ENCODE data around the gene ARHGAP32. TPM values are rescaled to one million over a fixed set of nuclear protein-coding genes. Genes with fewer than 3 reads are reported as not detected.
"Not testable (repeated sequence)": the region's sequence is repeated elsewhere in the genome, so short reads cannot be mapped to it uniquely, and the experiment has no call there.

The ARHGAP32 gene
- total RNA-seq, 4 donors from 2014 or later = 49.1 to 54.9 (median 49.3) TPM

DNA sequence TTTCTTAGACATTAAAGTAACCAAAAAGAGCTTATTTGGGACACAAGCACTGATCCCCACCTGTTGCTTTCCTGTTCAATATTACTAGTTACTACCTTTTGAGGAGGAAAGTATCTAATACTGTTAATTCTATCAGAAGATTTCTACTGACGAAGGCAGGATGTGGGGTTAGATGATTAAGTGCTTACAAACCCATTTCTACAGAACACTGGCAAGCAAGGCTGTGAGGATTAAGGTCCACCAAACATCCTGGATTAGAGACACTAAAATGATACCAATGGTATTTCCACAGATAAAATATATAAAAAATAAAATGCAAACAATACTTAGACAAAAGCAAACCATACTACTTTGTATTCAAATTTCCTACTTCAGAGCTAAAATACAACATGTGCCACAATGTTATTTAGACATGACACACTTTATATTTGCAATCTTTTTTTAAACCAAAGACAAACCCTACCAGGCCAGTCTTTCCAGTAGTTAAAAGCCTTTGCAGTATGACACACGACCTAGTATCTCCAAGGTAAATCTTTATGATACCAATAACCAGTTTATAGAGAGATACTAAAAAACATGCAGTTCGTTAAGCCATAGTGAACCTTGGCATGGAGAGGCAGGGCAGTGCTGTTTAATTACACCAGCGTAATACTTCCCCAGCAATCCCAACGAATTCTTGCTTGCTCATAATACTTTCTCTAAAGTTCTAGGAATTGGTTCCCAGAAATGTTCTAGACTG is 178.2 kb downstream of the ARHGAP32 start:
- intact Hi-C loops (cut with DNase I; ENCODE audit: low total_unique reads) = no loop called here
- no peak for DNase-seq (ENCODE audit: low spot score in 2 of 2)
- 60 to 61% methylated on average over 5 of the region's 5 CpGs for WGBS, 2 donors
- TF ChIP-seq, protein P1, sequence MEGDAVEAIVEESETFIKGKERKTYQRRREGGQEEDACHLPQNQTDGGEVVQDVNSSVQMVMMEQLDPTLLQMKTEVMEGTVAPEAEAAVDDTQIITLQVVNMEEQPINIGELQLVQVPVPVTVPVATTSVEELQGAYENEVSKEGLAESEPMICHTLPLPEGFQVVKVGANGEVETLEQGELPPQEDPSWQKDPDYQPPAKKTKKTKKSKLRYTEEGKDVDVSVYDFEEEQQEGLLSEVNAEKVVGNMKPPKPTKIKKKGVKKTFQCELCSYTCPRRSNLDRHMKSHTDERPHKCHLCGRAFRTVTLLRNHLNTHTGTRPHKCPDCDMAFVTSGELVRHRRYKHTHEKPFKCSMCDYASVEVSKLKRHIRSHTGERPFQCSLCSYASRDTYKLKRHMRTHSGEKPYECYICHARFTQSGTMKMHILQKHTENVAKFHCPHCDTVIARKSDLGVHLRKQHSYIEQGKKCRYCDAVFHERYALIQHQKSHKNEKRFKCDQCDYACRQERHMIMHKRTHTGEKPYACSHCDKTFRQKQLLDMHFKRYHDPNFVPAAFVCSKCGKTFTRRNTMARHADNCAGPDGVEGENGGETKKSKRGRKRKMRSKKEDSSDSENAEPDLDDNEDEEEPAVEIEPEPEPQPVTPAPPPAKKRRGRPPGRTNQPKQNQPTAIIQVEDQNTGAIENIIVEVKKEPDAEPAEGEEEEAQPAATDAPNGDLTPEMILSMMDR (IDR thresholded peaks at IDR 0.05) = no peak
- TF ChIP-seq POLR2A (IDR thresholded peaks at IDR 0.05) = no peak
- no peak overlapping the region for H3K4me3 ChIP-seq (ENCODE audit: low read depth, poor library complexity, severe bottlenecking)

GRCh38 chr11:129012880-129013279 is 179.2 kb downstream of the ARHGAP32 start:
- TF ChIP-seq POLR2A (IDR thresholded peaks at IDR 0.05) = no peak
- TF ChIP-seq, protein P1 (IDR thresholded peaks at IDR 0.05) = no peak
- WGBS, 2 donors = 82% methylated on average over 4 of the region's 4 CpGs

DNA sequence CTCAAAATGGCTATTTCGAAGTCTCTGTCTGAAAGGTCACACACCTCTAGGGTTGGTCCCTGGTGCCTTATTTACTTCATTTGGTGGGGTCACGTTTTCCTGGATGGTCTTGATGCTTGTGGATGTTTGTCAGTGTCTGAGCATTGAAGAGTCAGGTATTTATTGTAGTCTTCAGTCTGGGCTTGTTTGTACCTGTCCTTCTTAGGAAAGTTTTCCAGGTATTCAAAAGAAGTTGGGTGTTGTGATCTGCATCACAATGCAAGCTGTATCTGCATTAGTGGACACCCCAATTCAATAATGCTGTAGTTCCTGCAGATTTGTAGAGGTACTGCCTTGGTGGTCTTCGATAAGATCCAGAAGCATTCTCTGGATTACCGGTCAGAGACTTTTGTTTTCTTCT is 186.0 kb downstream of the ARHGAP32 start:
- TF ChIP-seq POLR2A (IDR thresholded peaks at IDR 0.05) = no peak
- TF ChIP-seq, protein P1 (IDR thresholded peaks at IDR 0.05) = no peak
- DNase-seq (ENCODE audit: low spot score in 2 of 2) = no peak
- intact Hi-C loops (cut with DNase I; ENCODE audit: low total_unique reads) = no loop called here
- 82 to 86% methylated on average over 4 of the region's 4 CpGs for WGBS, 2 donors
- no peak overlapping the region for H3K4me3 ChIP-seq (ENCODE audit: low read depth, poor library complexity, severe bottlenecking)

More at GRCh38 chr11:129012880-129013279, 179.2 kb downstream of the ARHGAP32 start:
- intact Hi-C loops (cut with DNase I; ENCODE audit: low total_unique reads) = no loop called here
- no peak for DNase-seq (ENCODE audit: low spot score in 2 of 2)
- no peak overlapping the region for H3K4me3 ChIP-seq (ENCODE audit: low read depth, poor library complexity, severe bottlenecking)

- DNase-seq (ENCODE audit: low spot score in 2 of 2); H3K4me3 ChIP-seq (ENCODE audit: low read depth, poor library complexity, severe bottlenecking); intact Hi-C loops (cut with DNase I; ENCODE audit: low total_unique reads): not testable (repeated sequence)
- WGBS, 2 donors = 92% methylated on average over 8 of the region's 8 CpGs
Observed at GRCh38 chr11:128999165-128999564, 193.0 kb downstream of the ARHGAP32 start.

DNA sequence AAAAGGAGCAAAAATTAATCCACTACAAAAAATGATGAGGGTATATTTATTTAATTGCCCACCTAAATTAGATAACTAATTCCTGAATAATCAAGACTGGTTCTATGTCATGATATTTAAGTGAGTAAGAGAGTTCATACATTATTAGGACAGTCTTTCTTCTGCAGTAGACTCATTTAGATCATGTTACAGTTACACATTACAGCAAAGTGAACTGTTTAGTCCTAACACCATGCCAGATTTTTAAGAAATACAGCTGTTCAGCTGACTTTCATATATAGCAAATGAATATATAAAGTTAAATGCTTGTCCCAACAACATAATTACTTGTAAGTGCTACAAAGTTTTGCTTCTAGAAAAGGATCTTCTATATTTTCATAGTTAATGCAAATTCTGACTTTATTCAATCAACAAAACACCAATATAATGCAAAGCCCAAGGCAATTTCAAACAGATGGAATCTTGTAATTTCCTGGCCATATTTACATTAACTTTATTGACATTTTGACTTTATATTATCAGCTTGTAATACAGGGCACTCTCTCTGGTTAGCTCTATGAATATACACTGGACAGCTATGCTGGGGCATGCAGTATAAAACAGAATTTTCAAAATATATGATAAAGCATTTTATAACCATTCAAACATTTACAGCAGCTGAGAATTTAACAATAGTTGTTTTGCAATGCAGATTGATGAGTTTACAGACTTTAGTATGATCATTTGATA is 203.7 kb downstream of the ARHGAP32 start:
- DNase-seq (ENCODE audit: low spot score in 2 of 2) = no peak
- TF ChIP-seq, protein P1 (IDR thresholded peaks at IDR 0.05) = no peak
- intact Hi-C loops (cut with DNase I; ENCODE audit: low total_unique reads) = no loop called here
- H3K4me3 ChIP-seq (ENCODE audit: low read depth, poor library complexity, severe bottlenecking) = no peak overlapping the region

GRCh38 chr11:128985880-128986279 is 206.2 kb downstream of the ARHGAP32 start:
- TF ChIP-seq, protein P1 (IDR thresholded peaks at IDR 0.05) = no peak
- no peak for TF ChIP-seq POLR2A (IDR thresholded peaks at IDR 0.05)
- H3K4me3 ChIP-seq (ENCODE audit: low read depth, poor library complexity, severe bottlenecking) = no peak overlapping the region
- intact Hi-C loops (cut with DNase I; ENCODE audit: low total_unique reads) = no loop called here
- DNase-seq (ENCODE audit: low spot score in 2 of 2) = no peak
- 83 to 87% methylated on average over 5 of the region's 5 CpGs for WGBS, 2 donors

All from lower leg skin (tissue), 4 donors.